Right lobe of liver (tissue), 4 donors: ENCODE data around the gene TMEM134.

Source experiments
- CTCF ChIP-seq, 4 donors: fragments of 200-600 bp in 3 of 4; fragments of 450-650 bp in 1 of 4; IDR thresholded peaks; one replicate each; pipeline versions ENCODE4 v1.5.1 to v1.8.0; 2016 to 2022; ENCODE audit warnings: antibody characterized with exemption in 4 of 4, mild to moderate bottlenecking in 2 of 4
- POLR2A ChIP-seq: fragments of 450-650 bp; IDR thresholded peaks from one replicate; pipeline ENCODE4 v1.6.1; 2017; ENCODE audit warnings: antibody characterized with exemption, mild to moderate bottlenecking
- donor health status: DM: no; HTN: no; CAD: no.
- donor health status: DM: no; HTN: no; CAD: no.
- donor health status: DM: no; HTN: yes; CAD: no.

DNA sequence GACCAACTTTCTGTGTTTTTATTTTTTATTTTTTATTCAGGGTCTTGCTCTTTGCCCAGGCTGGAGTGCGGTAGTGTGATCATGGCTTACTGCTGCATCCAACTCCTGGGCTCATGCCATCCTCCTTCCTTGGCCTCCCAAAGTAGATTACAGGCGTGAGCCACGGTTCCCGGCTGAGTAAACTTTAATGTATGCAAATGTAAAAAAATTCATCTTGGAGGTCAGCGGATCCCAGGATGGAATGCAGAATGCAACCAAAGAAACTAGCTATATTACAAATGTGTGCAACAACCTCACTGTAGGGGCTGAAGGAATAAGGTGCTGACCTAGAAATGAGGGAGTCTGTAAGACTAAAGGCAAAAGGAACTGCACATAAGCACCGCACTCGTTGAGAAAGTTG lies 45.1 kb upstream of the TMEM134 start:
- TF ChIP-seq CTCF (IDR thresholded peaks at IDR 0.05) (no peak), POLR2A (no peak)
